ENCODE results near the gene DDX39B.
"Not testable (repeated sequence)": the region's sequence is repeated elsewhere in the genome, so short reads cannot be mapped to it uniquely, and the experiment has no call there.

Gene DDX39B

GRCh38 chr6:31541658-31542521 is at the start of gene DDX39B:
DDX39B (minus strand) TSS chr6:31542003; CDS start chr6:31540532, 1,471 bp downstream.
- DNase-seq (ENCODE audit: low read depth in 2 of 2) = peak; percentile 92 to 93

- DNase-seq (ENCODE audit: low read depth in 2 of 2) = not testable (repeated sequence)
Observed at GRCh38 chr6:31590691-31591090, 48.9 kb upstream of the DDX39B start.

GRCh38 chr6:31588871-31589650 is 47.3 kb upstream of the DDX39B start:
- no peak for DNase-seq (ENCODE audit: low read depth in 2 of 2)

GRCh38 chr6:31587791-31588777 is 46.3 kb upstream of the DDX39B start:
- DNase-seq (ENCODE audit: low read depth in 2 of 2) = no peak

- DNase-seq (ENCODE audit: low read depth in 2 of 2) = no peak
Observed at GRCh38 chr6:31586599-31587281, 44.9 kb upstream of the DDX39B start.

- no peak for DNase-seq (ENCODE audit: low read depth in 2 of 2)
Observed at GRCh38 chr6:31586008-31586407, 44.2 kb upstream of the DDX39B start, which contains the start of gene LST1. LST1 (plus strand) TSS chr6:31586277; CDS start chr6:31587300, 1,023 bp downstream.

GRCh38 chr6:31585491-31585890 is 43.7 kb upstream of the DDX39B start:
- no peak for DNase-seq (ENCODE audit: low read depth in 2 of 2)

GRCh38 chr6:31582230-31582643 is 40.4 kb upstream of the DDX39B start, which contains the start of gene LTB:
LTB (minus strand) TSS chr6:31582424; CDS start chr6:31582417, 7 bp downstream.
- no peak for DNase-seq (ENCODE audit: low read depth in 2 of 2)

- DNase-seq (ENCODE audit: low read depth in 2 of 2) = no peak
Observed at GRCh38 chr6:31581434-31582229, 39.8 kb upstream of the DDX39B start.

- DNase-seq (ENCODE audit: low read depth in 2 of 2) = peak; percentile 86 to 88
Observed at GRCh38 chr6:31580807-31581433, 39.1 kb upstream of the DDX39B start.

- no peak for DNase-seq (ENCODE audit: low read depth in 2 of 2)
Observed at GRCh38 chr6:31580438-31580740, 38.6 kb upstream of the DDX39B start.

- no peak for DNase-seq (ENCODE audit: low read depth in 2 of 2)
Observed at GRCh38 chr6:31579546-31580437, 38.0 kb upstream of the DDX39B start.

GRCh38 chr6:31579119-31579505 is 37.3 kb upstream of the DDX39B start:
- no peak for DNase-seq (ENCODE audit: low read depth in 2 of 2)

GRCh38 chr6:31578184-31579118 is 36.6 kb upstream of the DDX39B start:
- DNase-seq (ENCODE audit: low read depth in 2 of 2) = no peak

GRCh38 chr6:31577579-31577966 is 35.8 kb upstream of the DDX39B start:
- no peak for DNase-seq (ENCODE audit: low read depth in 2 of 2)

- no peak for DNase-seq (ENCODE audit: low read depth in 2 of 2)
Observed at GRCh38 chr6:31576897-31577578, 35.2 kb upstream of the DDX39B start.

Data from stimulated activated CD8-positive, alpha-beta memory T cell treated with anti-CD3 and anti-CD28 coated beads, Interleukin-15, amount 100 ng/mL, for 48 hours (primary cell).